ENCODE results near the gene CRYBG1. TPM values are rescaled to one million over a fixed set of nuclear protein-coding genes. Genes with fewer than 3 reads are reported as not detected.

CRYBG1 gene
- total RNA-seq, 1 donor from 2014 or later: 3.0 TPM

GRCh38 chr6:106377061-106377540, 16.6 kb downstream of the CRYBG1 start:
- no peaks in the 10 kb centered on the region for H3K36me3 Mint-ChIP-seq (ENCODE audit: insufficient read depth)
- no peak for DNase-seq (ENCODE audit: low spot score, unreplicated experiment)
- H3K9me3 Mint-ChIP-seq (ENCODE audit: low read depth): no peaks in the 10 kb centered on the region
- H3K4me3 Mint-ChIP-seq (ENCODE audit: low read depth): no peak overlapping the region
- no peaks in the 10 kb centered on the region for H3K27me3 Mint-ChIP-seq
- no peak for TF ChIP-seq CTCF (IDR thresholded peaks at IDR 0.05; ENCODE audit: unreplicated experiment)
- H3K4me1 Mint-ChIP-seq (ENCODE audit: low read depth): no peaks in the 10 kb centered on the region
- H3K27ac Mint-ChIP-seq: no peak overlapping the region

GRCh38 chr6:106379951-106380350, 19.4 kb downstream of the CRYBG1 start:
- no peak for DNase-seq (ENCODE audit: low spot score, unreplicated experiment)
- no peak for TF ChIP-seq CTCF (IDR thresholded peaks at IDR 0.05; ENCODE audit: unreplicated experiment)
- Mint-ChIP-seq H3K4me1 (ENCODE audit: low read depth) (no peaks in the 10 kb centered on the region), H3K27me3 (no peaks in the 10 kb centered on the region), H3K27ac (no peak overlapping the region), H3K36me3 (ENCODE audit: insufficient read depth) (no peaks in the 10 kb centered on the region), H3K9me3 (ENCODE audit: low read depth) (no peaks in the 10 kb centered on the region), H3K4me3 (ENCODE audit: low read depth) (no peak overlapping the region)

- no peak for TF ChIP-seq CTCF (IDR thresholded peaks at IDR 0.05; ENCODE audit: unreplicated experiment)
- Mint-ChIP-seq H3K4me3 (ENCODE audit: low read depth) (no peak overlapping the region), H3K4me1 (ENCODE audit: low read depth) (no peaks in the 10 kb centered on the region), H3K36me3 (ENCODE audit: insufficient read depth) (no peaks in the 10 kb centered on the region), H3K27ac (no peak overlapping the region), H3K9me3 (ENCODE audit: low read depth) (no peaks in the 10 kb centered on the region), H3K27me3 (no peaks in the 10 kb centered on the region)
- no peak for DNase-seq (ENCODE audit: low spot score, unreplicated experiment)
These were observed 19.9 kb downstream of the CRYBG1 start for GRCh38 chr6:106380407-106380806.

GRCh38 chr6:106381223-106381622, 20.7 kb downstream of the CRYBG1 start:
- H3K4me1 Mint-ChIP-seq (ENCODE audit: low read depth): no peaks in the 10 kb centered on the region
- H3K4me3 Mint-ChIP-seq (ENCODE audit: low read depth): no peak overlapping the region
- DNase-seq (ENCODE audit: low spot score, unreplicated experiment): no peak
- TF ChIP-seq CTCF (IDR thresholded peaks at IDR 0.05; ENCODE audit: unreplicated experiment): no peak
- no peak overlapping the region for H3K27ac Mint-ChIP-seq
- H3K36me3 Mint-ChIP-seq (ENCODE audit: insufficient read depth): no peaks in the 10 kb centered on the region
- no peaks in the 10 kb centered on the region for H3K9me3 Mint-ChIP-seq (ENCODE audit: low read depth)
- no peaks in the 10 kb centered on the region for H3K27me3 Mint-ChIP-seq

GRCh38 chr6:106381881-106382280, 21.4 kb downstream of the CRYBG1 start:
- H3K27ac Mint-ChIP-seq: no peak overlapping the region
- H3K36me3 Mint-ChIP-seq (ENCODE audit: insufficient read depth): no peaks in the 10 kb centered on the region
- TF ChIP-seq CTCF (IDR thresholded peaks at IDR 0.05; ENCODE audit: unreplicated experiment): no peak
- no peaks in the 10 kb centered on the region for H3K27me3 Mint-ChIP-seq
- H3K4me1 Mint-ChIP-seq (ENCODE audit: low read depth): no peaks in the 10 kb centered on the region
- no peak overlapping the region for H3K4me3 Mint-ChIP-seq (ENCODE audit: low read depth)
- no peaks in the 10 kb centered on the region for H3K9me3 Mint-ChIP-seq (ENCODE audit: low read depth)
- DNase-seq (ENCODE audit: low spot score, unreplicated experiment): no peak
